HG03571 (cell line): ENCODE data around the gene ALCAM.
A peak's percentile ranks its signal among the peaks of the same experiment; 100 is the strongest.

ENCODE experiments used
- ATAC-seq: cut with Tn5 transposase; IDR thresholded peaks from one replicate; pipeline ENCODE4 v1.9.1; 2021; ENCODE audit not compliant: unreplicated experiment

The ALCAM gene

DNA sequence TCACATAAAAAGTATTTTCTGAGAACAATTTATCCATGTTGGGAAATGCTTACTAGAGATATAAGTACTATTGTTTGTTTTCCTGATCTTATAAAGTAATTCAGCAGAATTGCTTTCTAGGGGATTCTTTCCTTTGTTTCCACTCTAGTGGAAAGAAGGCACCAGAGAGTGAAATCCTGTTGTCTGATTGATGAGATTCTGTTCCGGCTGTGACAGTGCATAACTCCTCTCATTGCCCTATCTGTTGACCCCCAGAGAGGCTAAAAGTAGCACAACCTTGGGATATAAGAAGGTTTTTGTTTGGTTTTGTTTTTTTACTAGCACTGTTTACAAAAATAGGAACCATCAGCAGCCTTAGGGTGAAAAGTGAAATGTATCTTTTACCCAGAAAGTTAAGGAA lies 114.1 kb downstream of the ALCAM start:
- no peak for ATAC-seq

DNA sequence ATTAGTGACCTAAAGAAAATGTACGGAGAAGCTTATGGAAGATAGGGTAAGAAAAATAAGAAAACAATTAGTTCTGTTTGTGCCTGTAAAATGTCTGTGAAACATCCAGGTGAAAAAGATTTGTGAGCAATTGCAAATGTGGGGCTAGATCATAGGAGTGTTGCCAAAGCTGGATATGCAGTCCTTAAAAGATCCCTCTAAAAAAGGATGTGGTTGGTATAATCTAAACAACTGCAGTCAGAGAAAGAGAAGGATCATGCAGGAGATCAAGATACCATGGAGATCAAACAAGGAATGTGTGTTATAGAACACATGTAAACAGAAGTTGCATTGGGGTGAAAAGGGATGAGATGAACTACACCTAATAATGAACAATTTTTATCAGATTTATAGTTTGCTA lies 116.8 kb downstream of the ALCAM start:
- no peak for ATAC-seq

DNA sequence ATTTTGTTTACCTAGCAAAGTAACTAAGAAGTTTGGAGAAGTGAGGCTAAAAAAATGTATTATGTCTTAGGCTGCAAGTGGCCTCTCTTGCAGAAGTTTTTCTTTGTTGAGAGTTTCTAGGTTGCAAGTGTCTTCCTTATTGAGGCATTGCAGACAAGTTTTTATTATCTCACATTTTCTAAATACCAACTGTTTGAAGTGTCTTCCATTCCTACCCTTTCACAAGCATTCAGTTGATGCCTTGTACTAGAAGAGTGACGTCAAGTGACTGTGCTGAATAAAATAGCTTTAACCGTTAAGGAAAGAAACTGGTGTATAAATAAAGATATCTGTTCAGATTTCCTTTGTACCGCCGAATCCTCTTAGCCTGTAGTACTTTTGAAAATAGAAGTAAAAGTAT lies 123.3 kb downstream of the ALCAM start:
- ATAC-seq, result no peak

DNA sequence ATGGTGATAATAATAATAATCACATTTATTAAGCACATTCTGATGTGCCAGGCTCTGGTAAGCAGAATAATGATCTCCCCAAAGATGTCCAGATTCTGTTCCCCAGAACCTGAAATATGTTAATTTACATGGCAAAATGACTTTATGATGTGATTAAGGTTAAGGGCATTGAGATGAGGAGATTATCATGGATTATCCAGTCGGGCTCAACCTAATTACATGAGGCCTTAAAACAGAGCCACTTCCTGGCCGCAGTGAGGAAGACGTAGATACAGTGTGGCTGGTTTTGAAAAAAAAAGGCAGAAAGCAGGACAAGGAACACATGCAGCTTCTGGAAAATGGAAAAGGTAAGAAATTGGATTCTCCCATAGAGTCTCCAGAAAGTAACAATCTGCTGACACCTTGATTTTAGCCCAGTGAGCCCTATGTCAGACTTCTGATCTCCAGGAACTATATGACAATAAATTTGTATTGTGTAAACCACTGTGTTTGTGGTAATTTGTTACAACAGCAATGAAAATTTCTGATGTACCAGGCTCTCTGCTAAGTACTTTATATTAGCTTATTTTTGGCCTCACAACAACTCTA lies 126.7 kb downstream of the ALCAM start:
- ATAC-seq, result no peak

DNA sequence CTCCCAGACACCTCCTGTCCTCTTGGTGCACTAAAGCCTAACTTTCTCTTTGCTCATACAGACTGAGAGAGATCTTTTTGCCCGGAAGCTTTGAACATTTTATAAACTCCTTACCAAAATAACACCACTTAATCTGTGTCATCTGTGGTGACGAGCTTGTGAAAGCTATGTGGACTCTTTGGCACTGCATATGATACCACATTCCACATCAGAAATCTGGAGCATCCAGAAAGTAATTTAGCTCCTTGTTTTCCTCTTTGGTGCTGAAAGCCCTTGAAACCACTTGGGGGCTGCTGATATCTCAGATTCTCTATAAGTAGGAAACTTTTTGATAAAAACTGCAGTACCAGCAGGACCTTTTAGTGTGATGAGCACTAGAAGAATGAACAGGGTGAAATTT lies 128.3 kb downstream of the ALCAM start:
- ATAC-seq, result no peak

DNA sequence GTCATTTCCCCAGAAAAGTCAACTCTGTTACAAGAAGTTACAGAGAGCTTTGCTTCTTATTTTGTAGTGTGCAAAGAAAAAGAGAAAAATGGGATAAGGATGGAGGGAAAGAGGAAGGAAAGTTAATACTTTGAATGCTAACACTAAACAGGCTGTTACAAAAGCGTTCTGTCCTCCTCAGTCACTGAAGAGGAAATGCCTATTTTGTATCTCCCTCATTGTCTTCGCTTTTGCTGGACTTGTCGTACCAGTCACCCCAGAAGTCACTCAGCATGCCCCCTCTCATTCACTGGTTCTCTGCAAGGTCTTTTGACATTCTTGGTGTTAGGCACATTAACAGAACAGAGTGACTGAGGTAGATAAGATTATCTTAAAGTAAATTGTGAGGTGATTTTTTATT lies 129.6 kb downstream of the ALCAM start:
- ATAC-seq, result no peak

DNA sequence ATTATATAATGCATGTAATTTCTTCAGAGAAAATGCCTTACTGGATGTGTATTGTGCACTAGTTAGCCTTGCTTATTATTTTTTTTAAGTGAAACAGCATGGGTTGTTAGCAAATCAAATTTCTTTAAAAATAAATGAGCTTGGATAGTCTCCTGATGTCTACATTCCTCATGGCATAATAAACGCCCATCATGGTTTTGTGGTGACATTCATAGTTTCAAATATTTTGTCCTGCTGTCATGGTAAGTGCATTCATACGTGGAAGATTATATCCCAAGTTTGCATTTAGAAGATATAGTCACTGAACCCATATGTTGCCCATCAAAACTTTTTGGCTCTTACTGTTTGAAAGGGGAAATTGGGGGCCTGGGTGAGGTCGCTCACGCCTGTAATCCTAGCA lies 130.7 kb downstream of the ALCAM start:
- no peak for ATAC-seq

DNA sequence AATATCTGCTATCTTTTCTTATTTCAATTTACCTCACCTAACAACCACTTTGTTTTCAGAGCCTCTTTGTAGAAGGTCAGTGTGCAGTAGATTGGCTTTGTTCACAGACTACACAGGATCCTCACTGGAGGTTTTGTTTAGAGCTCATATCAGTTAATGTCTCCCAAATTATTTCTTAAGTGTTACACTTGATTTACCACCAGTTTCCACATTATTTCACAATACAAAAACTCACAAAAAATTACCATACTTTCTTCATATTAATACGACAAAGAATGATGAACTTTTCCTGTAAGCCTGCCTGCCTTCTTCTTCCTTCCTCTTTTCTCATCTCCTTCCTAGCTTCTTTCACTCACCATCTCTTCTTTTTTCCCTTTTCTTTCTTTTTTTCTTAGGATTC lies 133.3 kb downstream of the ALCAM start:
- ATAC-seq, result no peak

DNA sequence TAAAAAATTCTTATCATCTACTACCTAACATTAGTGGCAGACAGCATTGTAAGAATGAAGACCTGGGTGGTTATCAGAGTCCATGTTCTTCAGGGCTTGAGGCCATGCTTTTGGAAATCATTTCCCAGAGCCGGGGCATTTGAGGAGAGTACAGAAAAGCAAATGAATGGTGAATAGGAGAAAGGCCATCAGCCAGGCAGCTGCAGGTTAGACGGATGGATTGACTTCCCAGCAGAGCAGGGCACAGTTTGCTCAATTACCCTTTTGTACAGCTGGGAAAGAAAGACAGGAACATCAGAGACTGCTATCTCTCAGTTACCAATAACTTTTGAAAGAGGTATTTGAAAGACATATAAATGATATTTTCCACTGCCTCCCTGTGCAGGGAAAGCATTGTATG lies 135.6 kb downstream of the ALCAM start:
- ATAC-seq, result no peak

DNA sequence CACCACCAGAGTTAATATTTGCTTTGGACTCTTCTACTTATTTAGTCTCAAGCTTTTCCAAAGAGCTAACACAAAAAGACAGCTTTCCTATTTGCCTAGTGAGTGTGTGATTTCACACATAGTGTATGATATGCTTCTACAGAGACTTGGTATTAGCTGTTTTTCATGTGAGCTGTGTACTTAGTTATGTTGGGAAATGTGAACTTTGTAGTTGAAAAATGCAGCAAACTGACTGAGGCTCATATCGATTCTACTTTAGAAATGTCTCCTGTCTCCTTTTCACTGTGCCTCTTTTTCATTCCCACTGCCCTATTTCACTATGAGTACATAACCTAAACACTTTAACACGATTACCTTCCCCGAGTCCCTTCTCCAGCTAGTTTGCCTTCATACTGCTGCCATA lies 136.5 kb downstream of the ALCAM start:
- ATAC-seq, result no peak

DNA sequence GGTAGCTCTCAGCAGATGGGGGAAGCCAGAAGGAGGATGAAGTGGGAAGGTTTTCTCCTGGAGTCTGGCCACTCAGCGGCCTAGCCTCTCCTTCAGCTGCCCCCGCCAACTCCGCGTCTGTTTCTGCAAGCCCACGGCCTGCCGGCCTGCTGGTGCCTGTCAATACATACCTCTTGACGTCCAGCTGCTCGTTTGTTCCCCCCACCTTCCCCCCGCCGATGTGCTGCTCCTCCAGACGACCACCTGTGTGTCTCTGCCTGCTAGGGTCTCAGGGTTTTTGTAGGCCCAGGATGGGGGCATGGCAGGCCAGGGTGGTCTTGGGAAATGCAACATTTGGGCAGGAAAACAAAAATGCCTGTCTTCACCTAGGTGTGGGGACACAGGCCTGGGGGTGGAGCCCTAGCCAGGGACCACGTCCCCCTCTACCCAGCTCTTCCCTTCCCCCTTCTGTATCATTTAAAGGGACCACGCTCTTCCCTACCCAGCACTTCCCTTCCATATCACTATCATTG lies 137.8 kb downstream of the ALCAM start:
- ATAC-seq, result no peak

DNA sequence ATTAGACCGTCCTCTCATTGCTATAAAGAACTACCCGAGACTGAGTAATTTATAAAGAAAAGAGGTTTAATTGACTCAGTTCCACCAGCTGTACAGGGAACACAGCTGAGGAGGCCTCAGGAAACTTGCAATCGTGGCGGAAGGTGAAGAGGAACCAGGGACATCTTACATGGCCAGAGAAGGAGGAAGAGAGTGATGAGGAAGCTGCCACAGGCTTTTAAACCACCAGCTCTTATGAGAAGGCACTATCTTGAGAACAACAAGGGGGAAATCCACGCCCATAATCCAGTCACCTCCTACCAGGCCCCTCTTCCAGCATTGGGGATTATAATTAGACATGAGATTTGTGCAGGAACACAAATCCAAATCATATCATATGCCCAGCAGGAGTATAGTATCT lies 138.5 kb downstream of the ALCAM start:
- no peak for ATAC-seq

DNA sequence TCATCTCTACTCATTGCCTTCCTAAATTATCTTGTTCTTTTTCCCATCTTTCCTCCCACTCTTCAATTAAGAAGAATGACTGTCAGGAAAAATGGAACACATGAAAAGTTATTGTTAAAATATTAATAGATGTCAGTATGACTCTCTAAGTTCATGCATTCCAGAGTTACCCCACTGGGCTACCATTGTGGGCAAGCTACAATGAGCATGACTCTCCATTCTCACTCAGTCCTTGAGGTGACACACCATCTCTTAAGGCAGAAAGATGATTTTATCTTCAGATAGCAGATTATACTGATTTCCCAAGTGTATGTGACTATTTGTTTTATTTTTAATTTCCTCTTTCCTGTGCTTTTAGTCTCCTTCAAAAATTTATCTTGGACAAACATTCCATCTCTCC lies 144.3 kb downstream of the ALCAM start:
- no peak for ATAC-seq

DNA sequence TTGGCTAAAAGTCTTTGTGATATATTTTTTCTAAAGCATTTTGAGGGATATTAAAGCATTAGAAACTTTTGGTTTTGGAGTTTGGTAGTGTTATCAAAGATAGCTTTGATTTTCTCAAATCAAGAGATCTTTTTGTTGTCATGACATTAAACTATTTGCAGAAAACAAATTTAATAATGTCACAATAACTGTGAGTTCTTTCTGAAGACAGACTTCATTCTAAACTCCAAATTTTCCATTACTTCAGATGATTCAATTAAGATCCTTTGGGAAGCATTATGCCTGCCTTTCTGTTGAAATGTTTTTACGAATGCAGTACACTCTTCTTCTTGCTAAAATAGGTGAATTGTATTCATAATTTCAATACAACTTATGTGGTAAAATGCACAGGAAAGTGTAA lies 145.4 kb downstream of the ALCAM start:
- no peak for ATAC-seq

DNA sequence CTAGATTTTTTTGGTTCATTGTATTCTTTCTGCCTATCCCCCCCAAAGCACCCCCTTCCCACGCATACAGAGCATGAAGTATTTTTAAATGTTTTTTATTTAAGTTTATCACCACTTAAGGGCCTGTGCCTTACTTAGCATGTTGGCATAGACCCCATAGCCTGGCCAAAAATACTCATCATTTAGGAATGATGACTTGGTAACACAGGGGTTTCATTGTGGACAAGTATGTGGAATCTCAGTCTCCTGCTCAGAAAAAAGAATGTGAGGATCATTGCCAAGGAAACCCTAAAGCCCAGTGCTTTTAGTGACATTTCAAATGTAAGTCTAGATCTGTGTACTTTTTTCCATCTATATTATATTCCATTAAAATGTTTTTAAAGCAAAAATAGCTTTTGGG lies 146.3 kb downstream of the ALCAM start:
- ATAC-seq, result no peak

DNA sequence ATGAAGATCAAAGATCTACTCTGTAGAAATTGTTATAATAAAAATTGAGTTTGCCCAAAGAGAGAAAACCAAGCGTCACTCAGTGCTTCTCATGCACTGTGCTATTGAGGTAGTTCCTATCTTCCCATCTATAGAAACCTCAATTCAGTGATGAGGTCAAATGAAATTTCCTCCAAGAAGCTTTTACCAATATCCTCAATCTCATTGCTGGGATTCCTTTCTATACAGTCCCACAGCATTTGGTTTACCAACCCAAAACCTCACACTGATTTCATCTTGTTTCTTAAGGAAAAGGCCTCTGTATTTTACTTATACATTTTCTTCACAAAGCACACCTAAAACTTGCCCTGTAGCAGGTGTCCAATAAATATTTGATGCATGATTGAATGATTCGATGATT lies 147.2 kb downstream of the ALCAM start:
- no peak for ATAC-seq

DNA sequence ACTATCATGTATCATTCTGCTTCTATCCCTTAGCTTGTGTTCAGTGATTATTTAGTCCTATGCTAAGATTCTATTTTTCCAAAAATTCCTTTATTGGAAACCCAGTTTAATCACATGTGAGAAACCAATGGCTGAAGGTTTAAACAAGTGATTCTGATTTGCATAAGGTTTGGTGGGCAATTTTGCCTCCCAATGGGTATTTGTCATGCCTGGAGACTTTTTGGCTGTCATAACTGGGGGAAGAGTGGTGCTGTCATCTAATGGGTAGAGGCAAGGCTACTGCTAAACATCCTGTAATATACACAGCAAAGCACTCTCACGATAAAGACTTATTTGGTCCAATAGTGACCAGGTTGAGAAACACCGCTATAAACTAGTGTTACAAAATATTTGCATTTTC lies 148.7 kb downstream of the ALCAM start:
- no peak for ATAC-seq

DNA sequence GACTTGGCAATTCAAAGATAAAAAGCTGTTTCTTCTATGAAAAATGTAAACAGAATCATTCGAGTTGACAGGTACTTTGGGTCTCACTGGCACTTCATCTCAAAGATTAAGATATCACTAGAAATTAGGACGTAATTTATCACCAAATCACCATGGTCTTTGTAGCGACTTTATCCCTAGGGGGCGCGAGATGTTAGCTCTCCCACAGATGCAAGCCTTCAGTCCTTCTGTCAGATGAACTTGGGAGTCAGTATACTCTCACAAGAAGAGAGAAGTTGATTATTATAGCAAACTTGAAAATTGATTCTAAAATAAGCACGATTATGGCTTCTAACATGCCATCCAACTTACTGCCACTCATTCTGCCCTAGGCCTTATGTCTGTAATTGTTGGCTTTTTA lies 150.3 kb downstream of the ALCAM start:
- ATAC-seq, result no peak

DNA sequence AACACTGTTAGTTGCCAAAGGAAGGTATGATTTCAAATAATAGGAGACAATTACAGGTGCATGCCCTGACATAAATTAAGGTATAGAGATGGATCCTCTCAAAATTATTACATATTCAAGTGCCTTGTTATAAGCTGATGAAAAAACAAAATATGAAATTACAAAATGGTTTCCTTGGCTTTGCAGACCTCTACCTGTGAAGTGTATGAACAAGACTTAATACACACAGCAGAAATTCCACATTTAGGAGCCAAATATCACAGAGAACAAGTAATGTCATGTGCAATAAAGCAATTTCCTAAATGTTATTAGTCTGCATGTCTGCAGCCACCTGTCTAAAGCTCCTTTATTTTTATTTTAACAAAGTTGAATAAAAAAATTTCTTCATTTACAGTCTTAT lies 151.5 kb downstream of the ALCAM start:
- no peak for ATAC-seq

DNA sequence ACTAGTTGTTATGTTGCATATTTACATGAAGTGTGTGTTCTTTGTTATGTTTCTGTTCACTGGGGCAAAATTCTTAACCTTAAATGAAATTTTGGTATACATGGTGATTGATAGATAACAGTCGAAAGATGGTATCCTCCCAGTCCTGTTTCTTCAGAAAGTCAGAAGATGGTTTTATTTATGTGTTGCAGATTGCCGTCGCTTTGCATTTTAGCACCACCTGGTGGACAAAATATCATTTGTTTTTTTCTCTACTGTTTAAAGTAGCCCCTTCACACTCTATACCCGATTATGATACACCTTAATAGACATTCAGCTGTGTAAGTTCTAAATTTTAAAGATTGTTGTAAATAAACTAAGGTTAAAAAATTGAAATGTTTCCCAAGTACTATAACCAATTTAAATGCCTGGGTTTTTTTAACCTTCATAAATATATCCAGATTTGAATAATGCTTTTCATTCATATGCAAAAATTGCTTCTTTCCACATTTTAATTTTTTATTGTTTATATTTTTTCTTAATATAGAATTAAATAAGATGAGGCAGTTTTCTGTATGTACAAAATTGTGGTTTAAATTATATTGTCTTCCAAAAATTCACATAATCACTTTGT lies 152.2 kb downstream of the ALCAM start:
- peak; percentile 73 for ATAC-seq

DNA sequence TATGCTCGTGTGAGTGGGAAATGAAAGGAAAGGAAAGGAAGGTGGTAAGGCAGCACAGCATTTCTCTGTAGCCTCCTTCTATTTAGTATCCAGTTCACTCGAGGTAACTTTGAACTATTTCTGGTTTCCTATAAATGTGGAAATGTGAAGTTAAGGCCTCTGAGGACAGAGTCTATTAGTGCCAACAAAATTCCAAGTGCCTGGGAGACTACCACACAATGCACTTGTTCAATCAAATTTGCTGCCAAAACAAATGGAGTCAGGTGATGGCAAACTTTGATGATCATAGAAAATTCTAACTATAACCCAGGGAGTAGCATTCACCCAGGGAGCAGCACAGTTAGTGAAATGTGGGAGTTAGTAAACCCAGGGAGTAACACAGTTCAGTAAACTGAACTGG lies 155.1 kb downstream of the ALCAM start:
- ATAC-seq, result no peak

DNA sequence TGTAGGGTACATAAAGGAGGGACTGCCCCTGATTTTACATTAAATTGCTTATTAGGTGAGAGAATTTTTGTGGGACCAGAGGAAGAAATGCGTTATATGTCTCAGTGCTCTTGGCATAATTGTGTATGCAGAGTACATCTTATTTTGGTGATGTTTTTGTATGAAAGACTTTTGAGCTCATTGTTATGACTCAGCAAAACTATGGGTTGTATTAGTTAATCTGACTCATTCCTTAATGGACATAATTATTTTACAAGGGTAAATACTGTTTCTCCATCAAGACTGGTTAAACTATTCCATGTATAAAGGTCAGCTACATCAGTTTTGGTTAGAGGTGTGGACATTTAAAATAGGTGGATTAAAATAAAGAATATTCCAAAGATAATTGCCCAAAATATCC lies 156.8 kb downstream of the ALCAM start:
- ATAC-seq, result no peak

DNA sequence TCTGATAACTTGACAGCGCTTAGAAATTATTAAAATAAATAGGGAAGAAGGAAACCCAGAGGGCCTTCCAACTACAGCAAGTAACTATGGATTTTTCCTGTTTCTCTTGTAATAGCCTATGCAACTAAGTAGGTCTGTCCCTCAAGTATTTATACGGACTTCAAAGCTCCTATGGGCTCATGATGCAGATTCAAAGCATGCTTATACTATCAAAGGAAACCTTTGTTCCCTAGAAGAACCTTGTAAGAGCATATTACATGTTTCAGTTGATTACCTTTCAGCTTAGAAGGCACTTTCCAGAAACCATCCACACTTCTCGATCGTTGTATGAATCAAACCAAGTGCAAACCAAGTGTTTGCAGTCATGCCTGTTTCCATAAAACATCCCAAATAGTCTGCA lies 158.8 kb downstream of the ALCAM start:
- no peak for ATAC-seq
